GM18498 (cell line): ENCODE measurements around the gene CYTIP.
"Not testable (repeated sequence)": the region's sequence is repeated elsewhere in the genome, so short reads cannot be mapped to it uniquely, and the experiment has no call there.

Experiments used
- ATAC-seq: cut with Tn5 transposase; IDR thresholded peaks from one replicate; pipeline ENCODE4 v1.9.1; 2021; ENCODE audit warnings: mild to moderate bottlenecking, moderate library complexity; ENCODE audit not compliant: unreplicated experiment

The CYTIP gene

GRCh38 chr2:157427003-157427921 is 16.6 kb downstream of the CYTIP start:
- no peak for ATAC-seq

DNA sequence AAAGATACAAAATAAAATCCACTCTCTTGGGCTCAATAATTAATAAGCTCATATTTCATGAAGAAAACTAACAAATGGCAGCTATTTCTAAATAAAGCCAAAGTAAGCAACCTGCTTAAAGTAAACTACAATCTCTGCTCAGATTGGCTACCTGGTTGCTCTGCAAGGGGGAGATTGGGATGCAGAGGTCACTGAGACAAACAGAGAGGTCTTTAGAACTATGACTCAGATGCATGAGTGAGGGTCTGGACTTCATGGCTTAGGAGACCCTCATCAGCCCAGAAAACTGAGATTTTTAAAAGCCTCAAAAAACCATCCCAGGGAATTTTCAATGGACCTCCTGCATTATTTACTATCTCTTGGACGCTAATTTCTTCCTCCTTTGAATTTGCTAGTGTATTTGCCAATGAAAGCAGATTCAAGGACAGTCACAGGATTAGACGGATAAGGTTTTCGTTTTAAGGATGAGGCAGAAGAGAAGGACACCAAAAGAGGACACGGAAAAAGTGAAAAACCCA is 17.4 kb downstream of the CYTIP start:
- no peak for ATAC-seq

DNA sequence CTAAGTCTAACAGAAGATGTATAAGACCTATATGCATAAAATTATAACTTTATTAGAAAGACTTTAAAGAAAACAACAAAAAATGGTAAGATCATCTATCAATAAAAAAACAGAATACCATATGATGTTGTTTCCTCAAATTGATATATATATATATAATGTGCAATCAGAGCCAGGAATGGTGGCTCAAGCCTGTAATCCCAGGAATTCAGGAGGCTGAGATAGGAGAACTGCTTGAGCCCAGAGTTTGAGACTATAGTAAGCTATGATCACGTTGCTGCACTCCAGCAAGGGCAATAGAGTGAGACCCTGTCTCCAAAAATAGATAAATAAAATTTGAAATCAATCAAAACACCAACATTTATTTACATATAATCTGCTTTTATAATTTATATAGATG is 19.5 kb downstream of the CYTIP start:
- no peak for ATAC-seq

DNA sequence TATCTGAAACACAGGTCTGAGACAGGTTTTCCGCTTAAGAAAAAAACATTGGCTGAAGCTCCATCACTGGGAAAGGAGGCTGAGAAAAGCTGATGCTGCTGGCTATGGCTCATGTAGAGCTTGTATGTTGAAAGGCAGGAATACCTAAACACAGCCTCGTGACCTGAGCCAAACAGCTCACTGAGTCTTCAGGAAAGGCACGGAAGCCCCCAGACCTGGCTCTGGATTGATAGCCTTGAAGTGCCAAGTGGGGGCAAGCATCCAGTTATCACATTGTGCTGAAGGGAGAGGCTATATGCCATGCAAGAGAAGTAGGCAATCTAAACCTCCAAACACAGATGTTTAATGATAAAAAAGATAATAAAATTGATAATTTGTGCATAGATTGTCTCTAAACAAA is 21.9 kb downstream of the CYTIP start:
- ATAC-seq = no peak

GRCh38 chr2:157421331-157421944 is 22.5 kb downstream of the CYTIP start:
- ATAC-seq = no peak

- ATAC-seq = no peak
Observed at GRCh38 chr2:157420771-157421323, 23.0 kb downstream of the CYTIP start.

- ATAC-seq = no peak
Observed at GRCh38 chr2:157419031-157419575, 24.8 kb downstream of the CYTIP start.

DNA sequence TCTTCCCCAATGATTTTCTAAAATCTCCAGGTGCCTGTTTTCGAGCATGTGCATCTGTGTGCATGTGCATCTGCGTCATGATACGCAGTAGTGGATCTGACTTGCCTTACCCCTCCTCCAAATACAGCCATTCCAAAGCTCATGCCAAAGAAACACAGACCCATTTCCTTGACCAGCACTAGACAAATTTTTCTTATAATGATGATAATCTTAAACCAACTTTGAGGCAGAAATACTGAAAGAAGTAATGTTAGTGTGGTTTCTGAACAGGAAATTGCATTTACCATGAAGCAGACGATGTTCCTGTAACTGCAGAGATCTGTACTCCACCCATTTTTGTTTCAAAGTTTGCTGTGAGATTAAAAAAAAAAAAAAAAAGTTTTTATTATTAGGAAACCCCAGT is 25.6 kb downstream of the CYTIP start:
- ATAC-seq = no peak

GRCh38 chr2:157415591-157416101 is 28.2 kb downstream of the CYTIP start:
- no peak for ATAC-seq

DNA sequence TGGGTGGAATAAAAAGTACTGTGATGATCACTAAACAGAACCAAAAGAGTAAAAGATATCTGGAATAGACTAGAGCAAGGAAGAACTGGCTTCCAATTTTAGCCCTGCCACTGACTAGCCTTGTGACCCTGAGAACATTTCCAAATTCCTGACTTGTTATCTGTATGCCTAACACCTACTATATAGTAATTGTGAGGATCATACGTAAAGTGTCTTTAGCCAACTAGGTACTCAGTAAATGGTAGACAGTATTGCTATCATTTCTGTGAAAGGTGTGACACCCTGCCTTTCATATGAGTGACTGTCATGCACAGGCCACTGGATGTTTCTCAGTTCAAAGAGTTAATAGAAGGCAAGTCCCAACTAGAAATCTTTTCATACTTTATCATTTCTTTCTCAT is 29.8 kb downstream of the CYTIP start:
- peak; percentile 40 for ATAC-seq

DNA sequence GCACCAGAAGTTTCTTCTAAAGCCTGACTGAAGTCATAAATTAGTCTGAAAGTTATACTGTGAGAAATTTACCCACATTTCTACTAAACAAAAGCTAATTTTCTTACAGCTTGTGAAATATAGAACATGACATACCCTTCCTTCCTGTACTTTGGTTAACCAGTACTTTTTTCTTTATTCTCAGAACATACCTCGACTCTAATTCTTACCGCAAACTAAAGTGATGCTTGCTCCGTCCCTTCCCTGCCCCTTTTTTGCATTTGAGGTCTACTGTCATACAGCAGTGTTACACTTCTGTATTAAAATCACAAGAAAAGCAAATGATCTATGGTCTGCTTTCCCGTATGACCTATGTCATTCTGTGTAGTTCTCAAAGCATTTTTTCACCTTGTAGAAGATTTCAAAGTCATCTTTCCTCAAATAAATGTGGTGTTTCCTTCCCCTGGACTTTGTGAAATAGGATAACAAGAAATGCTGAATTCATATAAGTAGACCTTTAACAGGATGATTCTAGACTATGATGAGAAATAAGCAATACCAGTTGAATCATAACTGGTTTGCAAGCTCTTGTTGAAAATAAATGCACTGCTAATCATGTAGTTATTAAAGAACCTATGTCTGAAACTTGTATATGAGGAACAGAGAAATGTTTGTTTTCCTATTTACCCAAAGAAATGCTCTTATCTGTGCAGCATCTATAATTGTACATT is 30.4 kb downstream of the CYTIP start:
- ATAC-seq = peak; percentile 85

GRCh38 chr2:157411624-157412336 is 32.1 kb downstream of the CYTIP start:
- ATAC-seq = no peak

DNA sequence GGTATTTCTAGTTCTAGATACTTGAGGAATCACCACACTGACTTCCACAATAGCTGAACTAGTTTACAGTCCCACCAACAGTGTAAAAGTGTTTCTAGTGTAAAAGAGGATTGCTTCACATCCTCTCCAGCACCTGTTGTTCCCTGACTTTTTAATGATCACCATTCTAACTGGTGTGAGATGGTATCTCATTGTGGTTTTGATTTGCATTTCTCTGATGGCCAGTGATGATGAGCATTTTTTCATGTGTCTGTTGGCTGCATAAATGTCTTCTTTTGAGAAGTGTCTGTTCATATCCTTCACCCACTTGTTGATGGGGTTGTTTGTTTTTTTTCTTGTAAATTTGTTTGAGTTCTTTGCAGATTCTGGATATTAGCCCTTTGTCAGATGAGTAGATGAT is 38.5 kb downstream of the CYTIP start:
- not testable (repeated sequence) for ATAC-seq

GRCh38 chr2:157404363-157404762 is 39.5 kb downstream of the CYTIP start:
- peak; percentile 98 for ATAC-seq

DNA sequence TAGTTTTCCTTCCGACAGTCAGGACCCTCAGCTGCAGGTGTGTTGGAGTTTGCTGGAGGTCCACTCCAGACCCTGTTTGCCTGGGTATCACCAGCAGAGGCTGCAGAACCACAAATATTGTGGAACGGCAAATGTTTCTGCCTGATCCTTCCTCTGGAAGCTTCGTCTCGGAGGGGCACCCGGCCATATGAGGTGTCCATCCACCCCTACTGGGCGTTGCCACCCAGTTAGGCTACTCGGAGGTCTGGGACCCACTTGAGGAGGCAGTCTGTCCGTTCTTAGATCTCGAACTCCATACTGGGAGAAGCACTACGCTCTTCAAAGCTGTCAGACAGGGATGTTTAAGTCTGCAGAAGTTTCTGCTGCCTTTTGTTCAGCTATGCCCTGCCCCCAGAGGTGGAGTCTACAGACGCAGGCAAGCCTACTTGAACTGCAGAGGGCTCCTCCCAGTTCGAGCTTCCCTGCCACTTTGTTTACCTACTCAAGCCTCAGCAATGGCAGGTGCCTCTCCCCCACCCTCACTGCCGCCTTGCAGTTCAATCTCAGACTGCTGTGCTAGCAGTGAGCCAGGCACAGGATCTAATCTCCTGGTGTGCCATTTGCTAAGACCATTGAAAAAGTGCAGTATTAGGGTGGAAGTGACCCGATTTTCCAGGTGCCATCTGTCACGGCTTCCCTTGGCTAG is 40.9 kb downstream of the CYTIP start:
- not testable (repeated sequence) for ATAC-seq

GRCh38 chr2:157395811-157396210 is 48.1 kb downstream of the CYTIP start:
- ATAC-seq = no peak

- no peak for ATAC-seq
Observed at GRCh38 chr2:157394928-157395327, 49.0 kb downstream of the CYTIP start.

DNA sequence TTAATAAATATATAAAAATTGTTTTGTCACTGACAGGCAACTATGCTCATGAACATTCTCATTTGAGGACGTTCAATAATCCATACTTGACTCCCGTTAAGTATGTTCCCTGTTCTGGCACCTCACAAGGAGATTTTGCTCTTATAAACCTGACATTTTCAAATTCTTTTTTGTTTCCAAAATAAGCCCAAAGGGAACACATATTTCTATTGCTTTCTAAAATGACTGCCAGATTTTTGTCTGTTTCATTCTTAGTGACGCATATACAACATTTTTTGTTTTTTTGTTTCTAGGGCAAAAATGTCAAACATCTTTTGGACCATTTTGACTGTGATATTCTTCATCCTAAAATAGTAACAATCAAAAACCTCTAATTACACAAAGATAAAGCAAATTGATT is 50.5 kb downstream of the CYTIP start:
- no peak for ATAC-seq

DNA sequence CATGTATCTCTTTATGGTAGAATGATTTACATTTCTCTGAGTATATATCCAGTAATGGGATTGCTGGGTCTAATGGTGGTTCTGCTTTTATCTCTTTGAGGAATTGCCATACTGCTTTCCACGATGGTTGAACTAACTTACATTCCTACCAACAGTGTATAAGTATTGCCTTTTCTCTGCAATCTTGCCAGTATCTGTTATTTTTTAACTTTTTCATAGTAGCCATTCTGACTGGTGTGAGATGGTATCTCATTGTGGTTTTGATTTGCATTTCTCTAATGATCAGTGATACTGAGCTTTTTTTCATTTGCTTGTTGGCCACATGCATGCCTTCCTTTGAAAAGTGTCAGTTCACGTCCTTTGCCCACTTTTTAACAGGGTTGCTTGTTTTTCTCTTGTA is 55.1 kb downstream of the CYTIP start:
- ATAC-seq = no peak
